Natural killer cell (primary cell): ENCODE measurements around the gene STPG3. TPM values are rescaled to one million over a fixed set of nuclear protein-coding genes. Genes with fewer than 3 reads are reported as not detected.

Experiments used
- ATAC-seq, 3 donors: fragments of 150-1000 bp in 2 of 3; fragments of 200-7000 bp in 1 of 3; cut with Tn5 transposase; 1 replicate in 1 of 3; 2 replicates in 2 of 3; pipeline ENCODE4 v1.10.0; 2021; ENCODE audit warnings: mild to moderate bottlenecking in 2 of 3, moderate library complexity in 2 of 3
- DNase-seq, 2 donors: peaks; one replicate each; pipeline versions ENCODE4 v3.0.0 to v3.0.0-alpha.2; 2013 to 2021; ENCODE audit warnings: mixed read lengths in 1 of 2
- H3K27ac ChIP-seq: one replicate; pipeline ENCODE4 v1.5.1; 2013; ENCODE audit warnings: mild to moderate bottlenecking, low read length
- H3K27me3 ChIP-seq: one replicate; pipeline ENCODE4 v1.6.1; 2013; ENCODE audit warnings: low read length; ENCODE audit not compliant: control insufficient read depth, insufficient read depth
- H3K36me3 ChIP-seq: one replicate; pipeline ENCODE4 v1.6.1; 2013; ENCODE audit warnings: low read length; ENCODE audit not compliant: control insufficient read depth, insufficient read depth
- H3K4me1 ChIP-seq: one replicate; pipeline ENCODE4 v1.6.1; 2013; ENCODE audit warnings: low read length; ENCODE audit not compliant: control insufficient read depth, insufficient read depth
- H3K4me3 ChIP-seq: one replicate; pipeline ENCODE4 v1.5.1; 2013; ENCODE audit warnings: low read length
- H3K9me3 ChIP-seq: one replicate; pipeline ENCODE4 v1.6.1; 2013; ENCODE audit warnings: low read length; ENCODE audit not compliant: control insufficient read depth, insufficient read depth
- H3K27ac Mint-ChIP-seq, 2 donors: one replicate each; pipeline ENCODE4 v1.8.0; 2022; ENCODE audit warnings: mild to moderate bottlenecking in 2 of 2, mixed read lengths in 2 of 2, moderate library complexity in 1 of 2
- H3K27me3 Mint-ChIP-seq, 2 donors: one replicate each; pipeline ENCODE4 v1.8.0; 2022; ENCODE audit warnings: low read depth in 2 of 2, mixed read lengths in 2 of 2
- H3K36me3 Mint-ChIP-seq: one replicate; pipeline ENCODE4 v1.8.0; 2022; ENCODE audit warnings: mixed read lengths
- H3K4me1 Mint-ChIP-seq, 2 donors: one replicate each; pipeline ENCODE4 v1.8.0; 2022; ENCODE audit warnings: mixed read lengths in 2 of 2
- H3K4me3 Mint-ChIP-seq: one replicate; pipeline ENCODE4 v1.8.0; 2022; ENCODE audit warnings: mild to moderate bottlenecking, moderate library complexity, mixed read lengths
- H3K9me3 Mint-ChIP-seq, 2 donors: one replicate each; pipeline ENCODE4 v1.8.0; 2022; ENCODE audit warnings: mixed read lengths in 2 of 2
- CTCF ChIP-seq: fragments of 200-600 bp; IDR thresholded peaks from one replicate; pipeline ENCODE4 v1.8.0; 2022; ENCODE audit warnings: antibody characterized with exemption
- WGBS: methylation state at CpG from one replicate; pipeline ENCODE4 v1.1.7; 2013; ENCODE audit warnings: missing lambda C conversion rate; ENCODE audit not compliant: insufficient coverage; 5-methylcytosine and 5-hydroxymethylcytosine counted together
- intact Hi-C: fragments of 100-400 bp; cut with micrococcal nuclease; formaldehyde crosslinking; loops from one replicate; pipeline ENCODE4 v1.14.2; 2022
- total RNA-seq, 4 donors: library from RNA; stranded (reverse); fragments of 120-200 nt in 1 of 4; gene quantifications; one replicate each; pipeline versions ENCODE4 v1.2.3 to v1.2.4, GENCODE V29; 2013 to 2022

The STPG3 gene
- total RNA-seq, 3 donors from 2014 or later (not counting 1 experiment from before 2014, with no cell fraction given) = not detected

- Histone ChIP-seq H3K4me3 (no peak overlapping the region), H3K36me3 (peaks cover 7% of the 10 kb centered on the region), H3K27me3 (no peaks in the 10 kb centered on the region), H3K27ac (no peak overlapping the region), H3K4me1 (peaks cover 43% of the 10 kb centered on the region), H3K9me3 (no peaks in the 10 kb centered on the region)
- no peak overlapping the region for H3K27ac Mint-ChIP-seq
- DNase-seq (no peak), ATAC-seq (no peak)
- H3K4me1 Mint-ChIP-seq = peaks cover 13 to 43% of the 10 kb centered on the region in 2 donors
- TF ChIP-seq CTCF = no peak
- H3K9me3 Mint-ChIP-seq = no peaks in the 10 kb centered on the region
- no peak overlapping the region for H3K4me3 Mint-ChIP-seq
- H3K27me3 Mint-ChIP-seq = no peaks in the 10 kb centered on the region
- H3K36me3 Mint-ChIP-seq = no peaks in the 10 kb centered on the region
- intact Hi-C loops = no loop called here
- 95% methylated on average over 139 of the region's 139 CpGs for WGBS
These were observed 27.9 kb downstream of the STPG3 start for GRCh38 chr9:137278721-137279711.

- TF ChIP-seq CTCF = no peak
- intact Hi-C loops = no loop called here
- no peaks in the 10 kb centered on the region for H3K36me3 Mint-ChIP-seq
- peaks cover 13 to 37% of the 10 kb centered on the region in 2 donors for H3K4me1 Mint-ChIP-seq
- H3K27me3 Mint-ChIP-seq = no peaks in the 10 kb centered on the region
- H3K4me3 Mint-ChIP-seq = peak overlapping the region; percentile 42
- DNase-seq (no peak), ATAC-seq (no peak)
- no peaks in the 10 kb centered on the region for H3K9me3 Mint-ChIP-seq
- H3K27ac Mint-ChIP-seq = no peak overlapping the region
- 94% methylated on average over 40 of the region's 41 CpGs for WGBS
- Histone ChIP-seq H3K4me3 (no peak overlapping the region), H3K27me3 (no peaks in the 10 kb centered on the region), H3K9me3 (no peaks in the 10 kb centered on the region), H3K27ac (no peak overlapping the region), H3K4me1 (peaks cover 43% of the 10 kb centered on the region), H3K36me3 (peaks cover 7% of the 10 kb centered on the region)
These were observed 28.8 kb downstream of the STPG3 start for GRCh38 chr9:137279741-137280473.

GRCh38 chr9:137280474-137281344, 29.6 kb downstream of the STPG3 start:
- peaks cover 7 to 29% of the 10 kb centered on the region in 2 donors for H3K4me1 Mint-ChIP-seq
- no peaks in the 10 kb centered on the region for H3K9me3 Mint-ChIP-seq
- peaks cover 38% of the 10 kb centered on the region for H3K4me1 ChIP-seq
- no peak overlapping the region for H3K4me3 Mint-ChIP-seq
- DNase-seq (peak in 1 of 2 donors; percentile 32), ATAC-seq (peak; percentile 31 to 66 (median 34))
- H3K27ac ChIP-seq = no peak overlapping the region
- H3K27me3 ChIP-seq = no peaks in the 10 kb centered on the region
- peak; percentile 21 for TF ChIP-seq CTCF
- intact Hi-C loops = no loop called here
- no peak overlapping the region for H3K27ac Mint-ChIP-seq
- H3K27me3 Mint-ChIP-seq = no peaks in the 10 kb centered on the region
- H3K4me3 ChIP-seq = no peak overlapping the region
- H3K9me3 ChIP-seq = no peaks in the 10 kb centered on the region
- 45% methylated on average over 82 of the region's 85 CpGs for WGBS
- peaks cover 7% of the 10 kb centered on the region for H3K36me3 ChIP-seq
- H3K36me3 Mint-ChIP-seq = no peaks in the 10 kb centered on the region
